Endothelial cell of umbilical vein (primary cell): Measurements from ENCODE around the gene RIMOC1. TPM values are rescaled to one million over a fixed set of nuclear protein-coding genes. Genes with fewer than 3 reads are reported as not detected.

Source experiments
- BruUV-seq: library from RNA; stranded (reverse); fragments of 400-500 nt; replicated peaks from 2 replicates; lab custom pipeline; 2021; lab: Mats Ljungman, UMichigan
- CTCF ChIA-PET: fragments of 300-600, 350-600 bp; sonication (Branson Sonifier 250); formaldehyde crosslinking; loops from one replicate; lab custom pipeline; 2021; ENCODE audit warnings: antibody characterized with exemption, inconsistent platforms; lab: Charles Lee
- POLR2A ChIA-PET: fragments of 300-600, 350-600 bp; sonication (Branson Sonifier 250); formaldehyde crosslinking; loops from one replicate; lab custom pipeline; 2021; ENCODE audit warnings: antibody characterized with exemption, inconsistent platforms; lab: Charles Lee
- DNase-seq: peaks from one replicate; pipeline ENCODE4 v3.0.0-alpha.2; 2011; ENCODE audit warnings: low read depth, low spot score
- FAIRE-seq: peaks from 2 replicates; lab custom pipeline; 2011; peaks lifted over from hg19 to GRCh38; lab: Jason Lieb, UNC
- H2AFZ ChIP-seq: 2 replicates; pipeline ENCODE4 v1.6.0; 2012; ENCODE audit warnings: low read depth, low read length, control low read depth, inconsistent platforms
- H3K27ac ChIP-seq: 2 replicates; pipeline ENCODE4 v1.5.1; 2011; ENCODE audit warnings: low read depth, mild to moderate bottlenecking, control low read depth, low read length, moderate library complexity; ENCODE audit not compliant: insufficient read depth
- H3K27me3 ChIP-seq, 2 experiments: 2 replicates each; pipeline versions ENCODE4 v1.6.0 to v1.6.1; 2011; ENCODE audit warnings: low read length in 2 of 2, mixed read lengths in 1 of 2; ENCODE audit not compliant: control insufficient read depth in 2 of 2, insufficient read depth in 2 of 2
- H3K36me3 ChIP-seq, 2 experiments: 2 replicates in 1 of 2; 3 replicates in 1 of 2; pipeline ENCODE4 v1.5.1; 2011; ENCODE audit warnings: low read length in 2 of 2, mild to moderate bottlenecking in 1 of 2, moderate library complexity in 1 of 2; ENCODE audit not compliant: control insufficient read depth in 2 of 2, insufficient read depth in 2 of 2; ENCODE audit errors: extremely low read depth in 1 of 2
- H3K4me1 ChIP-seq: 3 replicates; pipeline ENCODE4 v1.5.1; 2011; ENCODE audit warnings: mild to moderate bottlenecking, low read length; ENCODE audit not compliant: control insufficient read depth, insufficient read depth; ENCODE audit errors: extremely low read depth
- H3K4me2 ChIP-seq: 2 replicates; pipeline ENCODE4 v1.6.1; 2011; ENCODE audit warnings: low read length, control low read depth, mixed read lengths; ENCODE audit not compliant: insufficient read depth
- H3K4me3 ChIP-seq, 3 experiments: fragments of 200-600 bp in 1 of 3; sonication (generic), shearing (Covaris generic) in 1 of 3; replicated peaks in 1 of 3; 2 replicates each; pipeline ENCODE4 v1.5.1; 2011 to 2016; ENCODE audit warnings: control low read depth in 3 of 3, low read length in 3 of 3, mild to moderate bottlenecking in 2 of 3, inconsistent platforms in 1 of 3, low read depth in 1 of 3, moderate library complexity in 1 of 3; ENCODE audit not compliant: insufficient read depth in 1 of 3
- H3K79me2 ChIP-seq: 2 replicates; pipeline ENCODE4 v1.6.0; 2012; ENCODE audit warnings: low read length, inconsistent platforms; ENCODE audit not compliant: control insufficient read depth, insufficient read depth
- H3K9ac ChIP-seq: replicated peaks from 2 replicates; pipeline ENCODE3; 2011; ENCODE audit warnings: low read length, control low read depth; ENCODE audit not compliant: insufficient read depth; ENCODE audit errors: extremely low read depth
- H3K9me1 ChIP-seq: replicated peaks from 3 replicates; pipeline ENCODE4 v1.6.0; 2011; ENCODE audit warnings: mild to moderate bottlenecking, low read length; ENCODE audit not compliant: control insufficient read depth, insufficient read depth; ENCODE audit errors: extremely low read depth
- H3K9me3 ChIP-seq: replicated peaks from 2 replicates; pipeline ENCODE4 v1.5.1; 2012; ENCODE audit warnings: low read length, inconsistent platforms; ENCODE audit not compliant: control insufficient read depth, insufficient read depth
- H4K20me1 ChIP-seq: replicated peaks from 2 replicates; pipeline ENCODE3; 2011; ENCODE audit warnings: mild to moderate bottlenecking, low read length; ENCODE audit not compliant: control insufficient read depth, insufficient read depth; ENCODE audit errors: extremely low read depth
- CTCF ChIP-seq, 2 donors: IDR thresholded peaks; 1 replicate in 1 of 2; 2 replicates in 1 of 2; pipeline ENCODE4 v1.5.1; 2011; ENCODE audit warnings: low read length in 2 of 2, mild to moderate bottlenecking in 2 of 2, moderate library complexity in 2 of 2, control low read depth in 1 of 2, inconsistent platforms in 1 of 2, low read depth in 1 of 2; ENCODE audit not compliant: insufficient read depth in 1 of 2; ENCODE audit errors: extremely low read depth in 1 of 2
- EZH2 ChIP-seq: IDR thresholded peaks from 2 replicates; pipeline ENCODE4 v1.6.1; 2012; ENCODE audit warnings: borderline replicate concordance, low read depth, mild to moderate bottlenecking, moderate library complexity, low read length, inconsistent platforms; ENCODE audit not compliant: severe bottlenecking
- FOS ChIP-seq: IDR thresholded peaks from 2 replicates; pipeline ENCODE4 v1.6.1; 2011; ENCODE audit warnings: mild to moderate bottlenecking, low read length, moderate library complexity, borderline replicate concordance; ENCODE audit not compliant: insufficient read depth
- GATA2 ChIP-seq: IDR thresholded peaks from 2 replicates; pipeline ENCODE4 v1.7.0; 2011; ENCODE audit warnings: low read depth, mild to moderate bottlenecking, moderate library complexity, mixed read lengths, low read length; ENCODE audit not compliant: insufficient read length, insufficient read depth
- JUN ChIP-seq: IDR thresholded peaks from 2 replicates; pipeline ENCODE4 v1.6.1; 2011; ENCODE audit warnings: borderline replicate concordance, low read depth; ENCODE audit not compliant: insufficient read length, insufficient read depth
- MYC ChIP-seq: IDR thresholded peaks from one replicate; pipeline ENCODE4 v1.6.1; 2011; ENCODE audit warnings: mild to moderate bottlenecking, low read depth, low read length
- POLR2A ChIP-seq: IDR thresholded peaks from 2 replicates; pipeline ENCODE4 v1.6.1; 2012; ENCODE audit warnings: low read depth, mild to moderate bottlenecking, control low read depth, low read length
- POLR2AphosphoS5 ChIP-seq: IDR thresholded peaks from 2 replicates; pipeline ENCODE4 v1.6.1; 2012; ENCODE audit warnings: low read depth, mild to moderate bottlenecking, control low read depth, low read length, moderate library complexity; ENCODE audit not compliant: insufficient read depth
- dilution Hi-C: fragments of 300-500 bp; cut with MboI; formaldehyde crosslinking; loops from one replicate; pipeline ENCODE4 v1.15.0; 2019; ENCODE audit warnings: low sequenced_read_pairs; ENCODE audit not compliant: extremely low pct_ligation_motif_present
- intact Hi-C: fragments of 100-400 bp; cut with micrococcal nuclease; formaldehyde crosslinking; loops from one replicate; pipeline ENCODE4 v1.10.0; 2022
- polyA plus RNA-seq, 4 experiments: library from polyadenylated mRNA; depleted of rRNA in 3 of 4; stranded (reverse) in 3 of 4; unstranded in 1 of 4; fragments of >200 nt; gene quantifications; 2 replicates each; pipeline versions ENCODE4 v1.2.1 to v1.2.3, GENCODE V29; 2011 to 2012; ENCODE audit warnings: missing spikeins in 1 of 4
- total RNA-seq: library from RNA; stranded (reverse); gene quantifications from 2 replicates; pipeline ENCODE4 v1.2.3, GENCODE V29; 2021
- TF ChIP-seq, protein P1 (sequence below): IDR thresholded peaks from 2 replicates; pipeline ENCODE4 v1.6.1; 2011; ENCODE audit not compliant: insufficient read depth, insufficient read length

The RIMOC1 gene
- total and polyA plus RNA-seq, 2 donors (not counting 3 experiments of a cell fraction or from before 2014, with no cell fraction given): 15.7 to 32.0 TPM

DNA sequence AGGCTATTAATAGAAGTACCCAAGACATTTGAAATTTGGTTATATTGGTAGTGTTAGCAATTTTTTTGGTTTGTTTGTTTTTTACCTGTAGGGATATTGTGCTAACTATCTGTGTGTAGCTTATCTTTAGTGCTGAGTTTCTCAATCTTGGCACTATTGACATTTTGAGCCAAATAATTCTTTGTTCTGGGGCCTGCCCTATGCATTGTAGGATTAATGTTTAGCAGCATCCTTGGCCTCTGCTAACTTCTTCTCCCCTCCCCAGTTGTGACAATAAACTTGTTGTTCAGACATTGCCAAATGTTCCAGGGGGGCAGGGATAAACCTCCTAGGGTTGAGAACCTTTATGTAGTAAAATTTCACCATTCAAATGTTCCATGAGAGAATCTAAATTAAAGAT is 24.9 kb downstream of the RIMOC1 start:
- Histone ChIP-seq H3K27me3 (no peaks in the 10 kb centered on the region), H2AFZ (no peak overlapping the region), H3K79me2 (no peaks in the 10 kb centered on the region), H3K36me3 (no peaks in the 10 kb centered on the region), H3K9me3 (no peaks in the 10 kb centered on the region), H3K27ac (no peak overlapping the region), H3K9me1 (no peaks in the 10 kb centered on the region), H3K9ac (no peak overlapping the region), H4K20me1 (no peaks in the 10 kb centered on the region), H3K4me3 (no peak overlapping the region), H3K4me1 (peaks cover 11% of the 10 kb centered on the region), H3K4me2 (no peak overlapping the region)
- POLR2A ChIA-PET: no interaction called here
- dilution Hi-C loops (no loop called here), intact Hi-C loops (loop anchor here (5.0 to 10.0 kb wide), 3 partner anchors 142 to 1556 kb away; partner anchors contain the start of genes TMEM267 and ZNF131)
- DNase-seq: no peak
- BruUV-seq: no TSS peak
- TF ChIP-seq, protein P1, sequence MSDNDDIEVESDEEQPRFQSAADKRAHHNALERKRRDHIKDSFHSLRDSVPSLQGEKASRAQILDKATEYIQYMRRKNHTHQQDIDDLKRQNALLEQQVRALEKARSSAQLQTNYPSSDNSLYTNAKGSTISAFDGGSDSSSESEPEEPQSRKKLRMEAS: no peak
- no peak for TF ChIP-seq POLR2AphosphoS5
- CTCF ChIA-PET: interaction anchor here (0.8 to 1.5 kb wide), 3 partner anchors 13 to 128 kb away, joined by 3 to 6 read pairs (median 3); no protein-coding TSS in a partner anchor
- FAIRE-seq: no peak

DNA sequence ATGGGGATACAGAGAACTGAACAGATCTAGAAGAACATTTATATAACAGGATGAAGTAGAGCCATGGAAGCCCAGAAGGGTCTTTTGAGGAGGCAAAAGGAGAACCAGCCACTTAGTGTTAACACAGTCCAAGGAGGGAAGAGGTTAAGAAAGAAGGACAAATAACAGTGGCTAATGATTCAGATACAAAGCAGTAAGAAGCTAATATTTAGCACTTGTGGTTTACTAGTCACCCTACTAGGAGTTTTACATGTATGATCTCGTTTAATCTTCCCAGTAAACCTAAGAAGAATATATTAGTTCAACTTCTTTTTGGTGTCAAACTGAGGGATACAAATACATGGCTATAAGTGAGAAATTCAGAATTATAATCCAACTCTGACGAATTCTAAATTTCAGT is 28.6 kb downstream of the RIMOC1 start:
- no peak for DNase-seq
- no peak overlapping the region for H3K27ac ChIP-seq
- FAIRE-seq: no peak
- H3K9me1 ChIP-seq: no peaks in the 10 kb centered on the region
- H2AFZ ChIP-seq: no peak overlapping the region
- dilution Hi-C loops (no loop called here), intact Hi-C loops (no loop called here)
- H3K79me2 ChIP-seq: no peaks in the 10 kb centered on the region
- no peaks in the 10 kb centered on the region for H3K36me3 ChIP-seq
- H3K4me2 ChIP-seq: no peak overlapping the region
- TF ChIP-seq POLR2A: no peak
- TF ChIP-seq JUN: no peak
- TF ChIP-seq MYC: no peak
- TF ChIP-seq, protein P1: no peak
- TF ChIP-seq CTCF (IDR thresholded peaks at IDR 0.05; ENCODE audit: extremely low read depth in 1 of 2, insufficient read depth in 1 of 2, low read depth in 1 of 2, low read length in 2 of 2): no peak
- TF ChIP-seq FOS: no peak
- no peak for TF ChIP-seq EZH2
- no peak for TF ChIP-seq GATA2
- TF ChIP-seq POLR2AphosphoS5: no peak
- no peaks in the 10 kb centered on the region for H3K27me3 ChIP-seq
- no peak overlapping the region for H3K4me3 ChIP-seq
- ChIA-PET POLR2A (no interaction called here), CTCF (no interaction called here)
- H3K4me1 ChIP-seq: no peaks in the 10 kb centered on the region
- no peak overlapping the region for H3K9ac ChIP-seq
- no peaks in the 10 kb centered on the region for H3K9me3 ChIP-seq
- H4K20me1 ChIP-seq: no peaks in the 10 kb centered on the region
- no TSS peak for BruUV-seq
